Hepatocyte (in vitro differentiated cells): Measurements from ENCODE around the gene ZCCHC3.

Experiments used
- EZH2 ChIP-seq: fragments of 200-600 bp; sonication (generic); IDR thresholded peaks from 2 replicates; pipeline ENCODE4 v1.6.1; 2016; ENCODE audit warnings: antibody characterized with exemption, mild to moderate bottlenecking, borderline replicate concordance
- TF ChIP-seq, protein P1 (sequence below): fragments of 200-600 bp; sonication (generic); IDR thresholded peaks from 2 replicates; pipeline ENCODE4 v1.5.1; 2016; ENCODE audit warnings: antibody characterized with exemption, mild to moderate bottlenecking; ENCODE audit not compliant: poor library complexity

DNA sequence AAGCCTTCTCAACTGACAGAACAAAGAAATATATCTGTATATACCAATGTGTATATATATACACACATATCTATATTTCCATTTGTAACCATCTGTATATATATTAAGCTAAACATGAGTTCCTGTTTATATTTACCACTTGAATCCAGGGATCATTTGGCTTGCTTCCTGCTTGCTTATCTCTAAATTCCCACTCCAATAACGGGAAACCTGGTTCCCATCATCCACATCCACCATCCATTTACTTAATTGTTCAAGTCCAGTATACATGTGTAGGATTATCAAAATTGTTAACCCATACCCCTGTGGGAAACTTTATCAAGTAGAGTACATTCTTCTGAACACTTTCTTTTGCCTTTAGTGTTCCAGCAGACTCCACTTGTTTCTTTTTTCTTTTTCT lies 15.5 kb downstream of the ZCCHC3 start:
- TF ChIP-seq, protein P1, sequence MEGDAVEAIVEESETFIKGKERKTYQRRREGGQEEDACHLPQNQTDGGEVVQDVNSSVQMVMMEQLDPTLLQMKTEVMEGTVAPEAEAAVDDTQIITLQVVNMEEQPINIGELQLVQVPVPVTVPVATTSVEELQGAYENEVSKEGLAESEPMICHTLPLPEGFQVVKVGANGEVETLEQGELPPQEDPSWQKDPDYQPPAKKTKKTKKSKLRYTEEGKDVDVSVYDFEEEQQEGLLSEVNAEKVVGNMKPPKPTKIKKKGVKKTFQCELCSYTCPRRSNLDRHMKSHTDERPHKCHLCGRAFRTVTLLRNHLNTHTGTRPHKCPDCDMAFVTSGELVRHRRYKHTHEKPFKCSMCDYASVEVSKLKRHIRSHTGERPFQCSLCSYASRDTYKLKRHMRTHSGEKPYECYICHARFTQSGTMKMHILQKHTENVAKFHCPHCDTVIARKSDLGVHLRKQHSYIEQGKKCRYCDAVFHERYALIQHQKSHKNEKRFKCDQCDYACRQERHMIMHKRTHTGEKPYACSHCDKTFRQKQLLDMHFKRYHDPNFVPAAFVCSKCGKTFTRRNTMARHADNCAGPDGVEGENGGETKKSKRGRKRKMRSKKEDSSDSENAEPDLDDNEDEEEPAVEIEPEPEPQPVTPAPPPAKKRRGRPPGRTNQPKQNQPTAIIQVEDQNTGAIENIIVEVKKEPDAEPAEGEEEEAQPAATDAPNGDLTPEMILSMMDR = no peak
- TF ChIP-seq EZH2 = no peak
